GM23338 (cell line): ENCODE results near the gene DUSP5. TPM values are rescaled to one million over a fixed set of nuclear protein-coding genes. Genes with fewer than 3 reads are reported as not detected.

Source experiments
- ATAC-seq: fragments of 200-7000 bp; cut with Tn5 transposase; 3 replicates; pipeline ENCODE4 v1.9.1; 2020
- DNase-seq: peaks from one replicate; pipeline ENCODE4 v3.0.0-alpha.2; 2015; ENCODE audit warnings: low spot score
- H2AFZ ChIP-seq: fragments of 200-600 bp; sonication (generic); 2 replicates; pipeline ENCODE4 v1.8.0; 2016; ENCODE audit warnings: antibody characterized with exemption, mild to moderate bottlenecking, moderate library complexity
- H3F3A ChIP-seq: fragments of 200-600 bp; sonication (generic); replicated peaks from 2 replicates; pipeline ENCODE4 v1.8.0; 2017; ENCODE audit warnings: antibody characterized with exemption, mixed run types, low read depth
- H3K27ac ChIP-seq: fragments of 200-600 bp; sonication (generic); 2 replicates; pipeline ENCODE4 v1.6.1; 2016; ENCODE audit warnings: low read depth
- H3K27me3 ChIP-seq: fragments of 200-600 bp; sonication (generic); 2 replicates; pipeline ENCODE4 v1.8.0; 2016; ENCODE audit warnings: mild to moderate bottlenecking, mixed run types, moderate library complexity; ENCODE audit not compliant: insufficient read depth
- H3K36me3 ChIP-seq: fragments of 200-600 bp; sonication (generic); 2 replicates; pipeline ENCODE4 v1.8.0; 2016; ENCODE audit warnings: mild to moderate bottlenecking; ENCODE audit not compliant: insufficient read depth
- H3K4me1 ChIP-seq: fragments of 200-600 bp; sonication (generic); 2 replicates; pipeline ENCODE4 v1.8.0; 2016; ENCODE audit warnings: mild to moderate bottlenecking, moderate library complexity; ENCODE audit not compliant: insufficient read depth
- H3K4me2 ChIP-seq: fragments of 200-600 bp; sonication (generic); 2 replicates; pipeline ENCODE4 v1.7.1; 2017; ENCODE audit warnings: mixed run types
- H3K4me3 ChIP-seq: fragments of 200-600 bp; sonication (generic); 2 replicates; pipeline ENCODE4 v1.6.1; 2016; ENCODE audit warnings: mixed run types
- H3K79me2 ChIP-seq: fragments of 200-600 bp; sonication (generic); replicated peaks from 2 replicates; pipeline ENCODE4 v1.8.0; 2017; ENCODE audit warnings: mild to moderate bottlenecking; ENCODE audit not compliant: insufficient read depth
- H3K9me2 ChIP-seq: fragments of 200-600 bp; sonication (generic); 2 replicates; pipeline ENCODE4 v1.8.0; 2017; ENCODE audit not compliant: insufficient read depth
- H4K20me1 ChIP-seq: fragments of 200-600 bp; sonication (generic); replicated peaks from 2 replicates; pipeline ENCODE4 v1.8.0; 2017; ENCODE audit warnings: mild to moderate bottlenecking; ENCODE audit not compliant: insufficient read depth
- H3K27ac Mint-ChIP-seq: 2 replicates; pipeline ENCODE4 v1.8.0; 2020; ENCODE audit warnings: inconsistent platforms, mild to moderate bottlenecking, moderate library complexity, mixed read lengths
- H3K27me3 Mint-ChIP-seq: 3 replicates; pipeline ENCODE4 v1.8.0; 2022; ENCODE audit warnings: low read depth, mild to moderate bottlenecking, moderate library complexity, mixed read lengths, inconsistent platforms; ENCODE audit not compliant: insufficient read depth, poor library complexity
- H3K36me3 Mint-ChIP-seq: 3 replicates; pipeline ENCODE4 v1.8.0; 2021; ENCODE audit warnings: low read depth, mild to moderate bottlenecking, inconsistent platforms, moderate library complexity, mixed read lengths
- H3K4me1 Mint-ChIP-seq: 3 replicates; pipeline ENCODE4 v1.8.0; 2020; ENCODE audit warnings: mild to moderate bottlenecking, inconsistent platforms, mixed read lengths
- H3K4me3 Mint-ChIP-seq: 3 replicates; pipeline ENCODE4 v1.8.0; 2021; ENCODE audit warnings: moderate library complexity, mild to moderate bottlenecking, inconsistent platforms, mixed read lengths
- H3K9me3 Mint-ChIP-seq: 3 replicates; pipeline ENCODE4 v1.8.0; 2020; ENCODE audit warnings: moderate library complexity, mild to moderate bottlenecking, inconsistent platforms, mixed read lengths
- CREB1 ChIP-seq: fragments of 250-450 bp; sonication (Bioruptor Pico); IDR thresholded peaks from 2 replicates; pipeline ENCODE4 v1.5.0; 2020; ENCODE audit warnings: low read depth, mild to moderate bottlenecking, moderate library complexity
- ETS1 ChIP-seq: IDR thresholded peaks from 2 replicates; pipeline ENCODE4 v1.6.1; 2016; ENCODE audit warnings: antibody characterized with exemption
- EZH2 ChIP-seq: fragments of 200-600 bp; sonication (generic); IDR thresholded peaks from one replicate; pipeline ENCODE4 v1.8.0; 2017; ENCODE audit warnings: antibody characterized with exemption, mild to moderate bottlenecking, low read depth; ENCODE audit not compliant: unreplicated experiment
- EZH2phosphoT487 ChIP-seq: fragments of 200-600 bp; sonication (generic); IDR thresholded peaks from one replicate; pipeline ENCODE4 v1.8.1; 2018; ENCODE audit warnings: antibody characterized with exemption; ENCODE audit not compliant: unreplicated experiment
- JUNB ChIP-seq: IDR thresholded peaks from one replicate; pipeline ENCODE4 v1.6.1; 2016; ENCODE audit warnings: antibody characterized with exemption; ENCODE audit not compliant: unreplicated experiment
- NANOG ChIP-seq: IDR thresholded peaks from 2 replicates; pipeline ENCODE4 v1.6.1; 2016; ENCODE audit warnings: antibody characterized with exemption, borderline replicate concordance
- POLR2AphosphoS5 ChIP-seq: IDR thresholded peaks from 2 replicates; pipeline ENCODE4 v1.6.1; 2016; ENCODE audit warnings: antibody characterized with exemption, low read depth
- REST ChIP-seq: IDR thresholded peaks from one replicate; pipeline ENCODE4 v1.6.1; 2018; ENCODE audit warnings: antibody characterized with exemption; ENCODE audit not compliant: unreplicated experiment
- STAT1 ChIP-seq: IDR thresholded peaks from one replicate; pipeline ENCODE4 v1.6.1; 2016; ENCODE audit warnings: antibody characterized with exemption; ENCODE audit not compliant: unreplicated experiment
- ZNF114 ChIP-seq: fragments of 250-450 bp; sonication (Bioruptor Pico); IDR thresholded peaks from 2 replicates; pipeline ENCODE4 v1.5.0; 2020; ENCODE audit warnings: mild to moderate bottlenecking, moderate library complexity
- ZNF462 ChIP-seq: fragments of 250-450 bp; sonication (Bioruptor Pico); IDR thresholded peaks from 2 replicates; pipeline ENCODE4 v1.5.0; 2020; ENCODE audit warnings: mild to moderate bottlenecking, moderate library complexity
- polyA plus RNA-seq: library from polyadenylated mRNA; unstranded; fragments of >200 nt; fragmentation: Nextera tagmentation; extraction: Ambion mirVana; gene quantifications from 2 replicates; pipeline ENCODE4 v1.2.1, GENCODE V29; 2016
- total RNA-seq: library from RNA; depleted of rRNA; stranded (reverse); fragments of >200 nt; shearing (Covaris generic); gene quantifications from 2 replicates; pipeline ENCODE4 v1.2.3, GENCODE V29; 2014

Gene DUSP5
- total and polyA plus RNA-seq, 2 experiments from 2014 or later: 10.8 to 35.9 TPM

- TF ChIP-seq ZNF462 (CRISPR knock-in tag): no peak
Measured at GRCh38 chr10:110501142-110501937, 3.6 kb downstream of the DUSP5 start (continued).

GRCh38 chr10:110502072-110502845 is 4.6 kb downstream of the DUSP5 start:
- Mint-ChIP-seq H3K27ac (peak overlapping the region; percentile 52; the same call in 1 of the 2 replicates), H3K27me3 (peaks cover 18% of the 10 kb centered on the region), H3K36me3 (peaks cover 60% of the 10 kb centered on the region), H3K4me3 (peak overlapping the region; percentile 14; the same call in 1 of the 3 replicates), H3K4me1 (peaks cover 37% of the 10 kb centered on the region), H3K9me3 (peaks cover 3% of the 10 kb centered on the region; the same call in 1 of the 3 replicates)
- ATAC-seq: no peak
- peaks cover 69% of the 10 kb centered on the region for H3K79me2 ChIP-seq
- no peaks in the 10 kb centered on the region for H3K9me2 ChIP-seq
- no peak for DNase-seq
- no peak overlapping the region for H2AFZ ChIP-seq
- peaks cover 27% of the 10 kb centered on the region for H3K4me1 ChIP-seq
- H3K36me3 ChIP-seq: peaks cover 14% of the 10 kb centered on the region
- H3K27me3 ChIP-seq: peaks cover 21% of the 10 kb centered on the region
- H3K4me3 ChIP-seq: peak overlapping the region; percentile 93; the same call in 1 of the 2 replicates
- peak overlapping the region; percentile 95 for H3K4me2 ChIP-seq
- H4K20me1 ChIP-seq: peaks cover 10% of the 10 kb centered on the region
- peaks cover 7% of the 10 kb centered on the region; the same call in 1 of the 2 replicates for H3F3A ChIP-seq
- H3K27ac ChIP-seq: no peak overlapping the region
- no peak for TF ChIP-seq STAT1
- no peak for TF ChIP-seq POLR2AphosphoS5
- no peak for TF ChIP-seq ZNF114 (CRISPR knock-in tag)
- TF ChIP-seq EZH2: no peak
- TF ChIP-seq NANOG: no peak
- no peak for TF ChIP-seq CREB1
- no peak for TF ChIP-seq REST
- TF ChIP-seq ETS1: no peak
- no peak for TF ChIP-seq EZH2phosphoT487
- no peak for TF ChIP-seq JUNB
